Measurements from ENCODE around the gene TFPI. TPM values are rescaled to one million over a fixed set of nuclear protein-coding genes. Genes with fewer than 3 reads are reported as not detected.

TFPI gene
- 100 to 1,000 TPM in 2 of 4 donors, 10 to 100 TPM in 2; 68.9 to 219 (median 108) TPM for total RNA-seq

- TF ChIP-seq CTCF (IDR thresholded peaks at IDR 0.05; ENCODE audit: low read depth): no peak
These were observed at the start of gene TFPI for GRCh38 chr2:187554011-187554703. Gene TFPI (minus strand): TSS chr2:187554435. CDS start chr2:187503768, 50,667 bp downstream.

- TF ChIP-seq CTCF (IDR thresholded peaks at IDR 0.05; ENCODE audit: low read depth): no peak
These were observed 40.6 kb upstream of the TFPI start for GRCh38 chr2:187594801-187595200.

- no peak for TF ChIP-seq CTCF (IDR thresholded peaks at IDR 0.05; ENCODE audit: low read depth)
These were observed 39.5 kb upstream of the TFPI start for GRCh38 chr2:187593697-187594096.

- TF ChIP-seq CTCF (IDR thresholded peaks at IDR 0.05; ENCODE audit: low read depth): no peak
These were observed 38.9 kb upstream of the TFPI start for GRCh38 chr2:187593098-187593497.

DNA sequence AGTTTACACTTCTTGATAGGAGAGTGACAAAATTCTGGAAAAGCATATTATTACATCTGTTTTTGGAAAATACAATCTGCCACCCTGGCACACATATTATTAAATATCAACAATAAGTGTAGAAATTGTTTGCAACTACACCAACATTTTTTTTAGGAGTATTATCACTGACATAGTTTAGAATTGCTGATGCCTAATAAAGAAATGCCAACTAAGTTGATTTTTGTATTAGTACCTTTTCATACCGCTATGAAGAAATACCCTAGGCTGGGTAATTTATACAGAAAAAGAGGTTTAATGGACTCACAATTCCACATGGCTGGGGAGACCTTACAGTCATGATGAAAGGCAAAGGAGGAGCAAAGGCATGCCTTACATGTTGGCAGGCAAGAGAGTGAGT, 35.9 kb upstream of the TFPI start:
- TF ChIP-seq CTCF (IDR thresholded peaks at IDR 0.05; ENCODE audit: low read depth): no peak

- no peak for TF ChIP-seq CTCF (IDR thresholded peaks at IDR 0.05; ENCODE audit: low read depth)
These were observed 31.9 kb upstream of the TFPI start for GRCh38 chr2:187586011-187586641.

DNA sequence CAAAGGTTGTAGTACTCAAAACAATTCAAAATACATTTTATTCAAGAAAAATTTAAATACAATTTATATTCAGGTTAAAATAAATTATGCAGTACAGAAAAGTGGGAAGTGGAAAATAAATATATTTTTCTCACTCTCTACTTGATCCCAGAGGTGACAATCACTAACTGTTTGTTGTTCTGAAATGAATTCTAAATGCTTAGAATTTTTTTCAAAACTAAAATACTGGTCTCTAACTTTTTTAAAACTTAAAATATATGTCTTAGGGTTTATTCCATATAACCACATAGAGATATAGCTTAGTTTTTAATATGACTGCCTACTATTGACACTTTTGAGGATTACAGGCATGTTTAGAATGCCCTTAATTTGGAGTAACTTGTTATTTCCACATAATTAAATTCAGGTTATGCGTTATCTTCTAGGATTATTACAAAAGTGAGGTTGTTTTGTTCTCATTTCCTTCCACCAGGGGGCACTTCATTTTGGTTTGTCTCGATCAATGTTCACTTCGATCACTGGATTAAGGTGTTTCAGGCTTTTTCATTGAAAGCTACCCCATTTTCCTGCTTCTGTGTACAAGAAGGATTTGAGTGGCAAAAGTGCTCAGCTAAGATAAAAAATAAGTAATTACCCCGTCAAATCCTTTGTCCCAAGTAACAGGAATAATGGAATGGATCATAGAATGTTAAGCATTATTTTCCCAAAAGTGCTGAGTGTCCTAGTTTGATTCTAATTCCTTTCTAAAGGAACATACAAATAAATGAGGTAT, 27.1 kb upstream of the TFPI start:
- TF ChIP-seq CTCF (IDR thresholded peaks at IDR 0.05; ENCODE audit: low read depth): no peak

All from subcutaneous adipose tissue (tissue), 4 donors.